IPS-15b (cell line): Measurements from ENCODE around the gene PLA2G2F.

Experiments
- H3K27me3 ChIP-seq: one replicate; pipeline ENCODE4 v1.6.1; 2013; ENCODE audit warnings: low read length; ENCODE audit not compliant: control insufficient read depth, insufficient read depth
- H3K36me3 ChIP-seq: one replicate; pipeline ENCODE4 v1.6.1; 2013; ENCODE audit warnings: low read length; ENCODE audit not compliant: control insufficient read depth, insufficient read depth
- H3K4me1 ChIP-seq: one replicate; pipeline ENCODE4 v1.6.1; 2013; ENCODE audit warnings: mild to moderate bottlenecking, low read length; ENCODE audit not compliant: control insufficient read depth, insufficient read depth
- H3K4me3 ChIP-seq: one replicate; pipeline ENCODE4 v1.5.1; 2013; ENCODE audit warnings: low read depth, low read length
- H3K9ac ChIP-seq: one replicate; pipeline ENCODE4 v1.6.1; 2013; ENCODE audit warnings: low read depth, mild to moderate bottlenecking, low read length
- H3K9me3 ChIP-seq: one replicate; pipeline ENCODE4 v1.6.1; 2013; ENCODE audit warnings: mild to moderate bottlenecking, low read length; ENCODE audit not compliant: control insufficient read depth, insufficient read depth

Gene PLA2G2F

GRCh38 chr1:20199403-20199802 is 60.3 kb downstream of the PLA2G2F start:
- peaks cover 2% of the 10 kb centered on the region for H3K27me3 ChIP-seq
- H3K9ac ChIP-seq: no peak overlapping the region
- H3K36me3 ChIP-seq: no peaks in the 10 kb centered on the region
- H3K4me3 ChIP-seq: no peak overlapping the region
- peaks cover 6% of the 10 kb centered on the region for H3K4me1 ChIP-seq
- no peaks in the 10 kb centered on the region for H3K9me3 ChIP-seq

DNA sequence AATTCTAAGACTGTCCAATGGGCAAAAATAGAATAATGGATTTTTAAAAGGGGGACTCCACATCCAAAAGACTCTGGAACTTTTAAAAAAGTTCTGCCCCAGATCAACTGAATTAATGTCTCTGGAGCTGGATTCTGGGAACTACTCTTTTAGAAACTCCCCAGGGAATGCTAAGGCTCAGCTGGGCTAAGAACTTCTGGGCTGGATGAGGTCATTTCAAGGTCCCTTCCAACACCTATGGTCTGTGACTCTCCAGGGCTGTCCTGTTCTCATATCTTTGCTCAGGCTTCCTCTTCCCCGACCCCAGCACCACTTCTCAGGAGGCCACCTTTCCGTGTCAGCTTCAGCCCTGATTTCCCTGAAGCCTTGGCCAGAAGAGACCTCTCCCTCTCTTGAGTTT is 60.7 kb downstream of the PLA2G2F start:
- no peaks in the 10 kb centered on the region for H3K36me3 ChIP-seq
- no peaks in the 10 kb centered on the region for H3K9me3 ChIP-seq
- peaks cover 3% of the 10 kb centered on the region for H3K4me1 ChIP-seq
- H3K27me3 ChIP-seq: peaks cover 2% of the 10 kb centered on the region
- no peak overlapping the region for H3K9ac ChIP-seq
- H3K4me3 ChIP-seq: no peak overlapping the region
